Measurements from ENCODE around the gene ZC3H10. TPM values are rescaled to one million over a fixed set of nuclear protein-coding genes. Genes with fewer than 3 reads are reported as not detected.
A peak's percentile ranks its signal among the peaks of the same experiment; 100 is the strongest.

ZC3H10 gene
- total and polyA plus RNA-seq, 4 donors, result 1.3 to 5.2 (median 1.9) TPM

DNA sequence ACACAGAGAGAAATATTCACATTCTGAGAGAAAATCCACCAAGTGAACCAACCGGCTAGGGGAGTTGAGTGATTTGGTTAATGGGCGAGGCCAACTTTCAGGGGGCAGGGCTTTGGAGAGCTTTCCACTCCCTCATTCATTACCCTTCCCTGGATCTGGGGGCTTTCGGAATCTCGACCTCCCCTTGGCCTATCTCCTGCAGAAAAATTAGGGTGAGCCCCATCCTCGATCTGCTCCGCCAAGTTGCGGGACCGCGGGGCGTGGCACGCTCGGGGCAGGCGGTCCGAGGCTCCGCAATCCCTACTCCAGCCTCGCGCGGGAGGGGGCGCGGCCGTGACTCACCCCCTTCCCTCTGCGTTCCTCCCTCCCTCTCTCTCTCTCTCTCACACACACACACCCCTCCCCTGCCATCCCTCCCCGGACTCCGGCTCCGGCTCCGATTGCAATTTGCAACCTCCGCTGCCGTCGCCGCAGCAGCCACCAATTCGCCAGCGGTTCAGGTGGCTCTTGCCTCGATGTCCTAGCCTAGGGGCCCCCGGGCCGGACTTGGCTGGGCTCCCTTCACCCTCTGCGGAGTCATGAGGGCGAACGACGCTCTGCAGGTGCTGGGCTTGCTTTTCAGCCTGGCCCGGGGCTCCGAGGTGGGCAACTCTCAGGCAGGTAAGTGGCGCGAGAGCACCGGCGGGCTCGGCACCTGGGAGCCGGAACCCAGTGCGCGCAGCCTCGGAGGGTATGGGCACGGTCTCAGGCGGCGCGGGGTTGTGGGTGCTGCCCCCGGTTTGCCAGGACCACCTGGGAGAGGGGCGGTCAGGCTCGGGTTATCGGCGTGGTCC, 38.1 kb upstream of the ZC3H10 start, which contains the start of gene ERBB3:
Gene ERBB3, plus strand, starts transcription at position 443 of the 833 bp plus-strand sequence. Its CDS starts 136 bp downstream, at position 579.
- H3K36me3 ChIP-seq (ENCODE audit: control insufficient read depth in 4 of 4, insufficient read depth in 3 of 4, low read depth in 1 of 4, low read length in 3 of 4), result peaks cover under 1 to 6% (median 3%) of the 10 kb centered on the region in 4 donors
- H3K27me3 ChIP-seq (ENCODE audit: control insufficient read depth in 4 of 4, insufficient read depth in 4 of 4, low read length in 3 of 4), result no peaks in the 10 kb centered on the region
- DNase-seq (ENCODE audit: low spot score), result peak; percentile 73
- H3K4me3 ChIP-seq (ENCODE audit: low read depth in 1 of 3, low read length in 3 of 3), result peak within 1 kb of the TSS; percentile 59 to 88 (median 84)
- peaks cover 7 to 31% (median 25%) of the 10 kb centered on the region in 4 donors for H3K4me1 ChIP-seq (ENCODE audit: control insufficient read depth in 4 of 4, insufficient read depth in 4 of 4, low read length in 3 of 4)
- peak; percentile 34 to 54 for TF ChIP-seq HNF4A (conservative IDR thresholded peaks at IDR 0.05)
- peak; percentile 91 to 92 for TF ChIP-seq JUND (IDR thresholded peaks at IDR 0.05)
- no peak for TF ChIP-seq EGR1 (IDR thresholded peaks at IDR 0.05; ENCODE audit: low read depth in 2 of 2)
- TF ChIP-seq FOXA2 (IDR thresholded peaks at IDR 0.05), result no peak
- TF ChIP-seq GABPA (IDR thresholded peaks at IDR 0.05 in 1 of 2, conservative IDR thresholded peaks at IDR 0.05 in 1 of 2), result no peak
- no peak for TF ChIP-seq NR2F2 (IDR thresholded peaks at IDR 0.05)
- peak; percentile 41 for TF ChIP-seq SP1 (IDR thresholded peaks at IDR 0.05)
- TF ChIP-seq RAD21 (IDR thresholded peaks at IDR 0.05), result no peak
- peak in 1 of 2 donors; percentile 32 for TF ChIP-seq RXRA (IDR thresholded peaks at IDR 0.05)
- peak; percentile 60 for TF ChIP-seq TAF1 (conservative IDR thresholded peaks at IDR 0.05)
- TF ChIP-seq, protein P1, sequence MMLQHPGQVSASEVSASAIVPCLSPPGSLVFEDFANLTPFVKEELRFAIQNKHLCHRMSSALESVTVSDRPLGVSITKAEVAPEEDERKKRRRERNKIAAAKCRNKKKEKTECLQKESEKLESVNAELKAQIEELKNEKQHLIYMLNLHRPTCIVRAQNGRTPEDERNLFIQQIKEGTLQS (IDR thresholded peaks at IDR 0.05), result peak; percentile 53
- TF ChIP-seq YY1 (IDR thresholded peaks at IDR 0.05), result peak; percentile 33
- TF ChIP-seq, protein P2, sequence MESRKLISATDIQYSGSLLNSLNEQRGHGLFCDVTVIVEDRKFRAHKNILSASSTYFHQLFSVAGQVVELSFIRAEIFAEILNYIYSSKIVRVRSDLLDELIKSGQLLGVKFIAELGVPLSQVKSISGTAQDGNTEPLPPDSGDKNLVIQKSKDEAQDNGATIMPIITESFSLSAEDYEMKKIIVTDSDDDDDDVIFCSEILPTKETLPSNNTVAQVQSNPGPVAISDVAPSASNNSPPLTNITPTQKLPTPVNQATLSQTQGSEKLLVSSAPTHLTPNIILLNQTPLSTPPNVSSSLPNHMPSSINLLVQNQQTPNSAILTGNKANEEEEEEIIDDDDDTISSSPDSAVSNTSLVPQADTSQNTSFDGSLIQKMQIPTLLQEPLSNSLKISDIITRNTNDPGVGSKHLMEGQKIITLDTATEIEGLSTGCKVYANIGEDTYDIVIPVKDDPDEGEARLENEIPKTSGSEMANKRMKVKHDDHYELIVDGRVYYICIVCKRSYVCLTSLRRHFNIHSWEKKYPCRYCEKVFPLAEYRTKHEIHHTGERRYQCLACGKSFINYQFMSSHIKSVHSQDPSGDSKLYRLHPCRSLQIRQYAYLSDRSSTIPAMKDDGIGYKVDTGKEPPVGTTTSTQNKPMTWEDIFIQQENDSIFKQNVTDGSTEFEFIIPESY (IDR thresholded peaks at IDR 0.05), result no peak
- TF ChIP-seq, protein P3, sequence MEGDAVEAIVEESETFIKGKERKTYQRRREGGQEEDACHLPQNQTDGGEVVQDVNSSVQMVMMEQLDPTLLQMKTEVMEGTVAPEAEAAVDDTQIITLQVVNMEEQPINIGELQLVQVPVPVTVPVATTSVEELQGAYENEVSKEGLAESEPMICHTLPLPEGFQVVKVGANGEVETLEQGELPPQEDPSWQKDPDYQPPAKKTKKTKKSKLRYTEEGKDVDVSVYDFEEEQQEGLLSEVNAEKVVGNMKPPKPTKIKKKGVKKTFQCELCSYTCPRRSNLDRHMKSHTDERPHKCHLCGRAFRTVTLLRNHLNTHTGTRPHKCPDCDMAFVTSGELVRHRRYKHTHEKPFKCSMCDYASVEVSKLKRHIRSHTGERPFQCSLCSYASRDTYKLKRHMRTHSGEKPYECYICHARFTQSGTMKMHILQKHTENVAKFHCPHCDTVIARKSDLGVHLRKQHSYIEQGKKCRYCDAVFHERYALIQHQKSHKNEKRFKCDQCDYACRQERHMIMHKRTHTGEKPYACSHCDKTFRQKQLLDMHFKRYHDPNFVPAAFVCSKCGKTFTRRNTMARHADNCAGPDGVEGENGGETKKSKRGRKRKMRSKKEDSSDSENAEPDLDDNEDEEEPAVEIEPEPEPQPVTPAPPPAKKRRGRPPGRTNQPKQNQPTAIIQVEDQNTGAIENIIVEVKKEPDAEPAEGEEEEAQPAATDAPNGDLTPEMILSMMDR (IDR thresholded peaks at IDR 0.05; ENCODE audit: low read depth, low read length, missing input control), result peak; percentile 35
- no peak for TF ChIP-seq FOXA1 (IDR thresholded peaks at IDR 0.05)
- no peak for TF ChIP-seq HNF4G (IDR thresholded peaks at IDR 0.05)
- no peak for TF ChIP-seq MAX (IDR thresholded peaks at IDR 0.05)
- no peak for TF ChIP-seq REST (IDR thresholded peaks at IDR 0.05)
- no peaks in the 10 kb centered on the region for H3K9me3 ChIP-seq (ENCODE audit: control insufficient read depth in 4 of 4, low read length in 3 of 4)
- peak within 1 kb of the TSS; percentile 93 to 99 for H3K27ac ChIP-seq (ENCODE audit: low read depth in 1 of 2, low read length in 2 of 2)
- peak within 1 kb of the TSS; percentile 92 for H3K9ac ChIP-seq (ENCODE audit: low read depth in 1 of 2, low read length in 2 of 2)
- under 1% methylated on average over 59 of the region's 59 CpGs for WGBS

Measured in liver (tissue), 9 donors.